ENCODE results near the gene QPCTL.
"Not testable (repeated sequence)": the region's sequence is repeated elsewhere in the genome, so short reads cannot be mapped to it uniquely, and the experiment has no call there.

QPCTL gene

GRCh38 chr19:45677351-45678230 lies 14.9 kb upstream of the QPCTL start:
- TF ChIP-seq CTCF (IDR thresholded peaks at IDR 0.05; ENCODE audit: insufficient read depth, missing control alignments), result no peak
- DNase-seq (ENCODE audit: insufficient read length, low spot score) (no peak), FAIRE-seq (no peak)

DNA sequence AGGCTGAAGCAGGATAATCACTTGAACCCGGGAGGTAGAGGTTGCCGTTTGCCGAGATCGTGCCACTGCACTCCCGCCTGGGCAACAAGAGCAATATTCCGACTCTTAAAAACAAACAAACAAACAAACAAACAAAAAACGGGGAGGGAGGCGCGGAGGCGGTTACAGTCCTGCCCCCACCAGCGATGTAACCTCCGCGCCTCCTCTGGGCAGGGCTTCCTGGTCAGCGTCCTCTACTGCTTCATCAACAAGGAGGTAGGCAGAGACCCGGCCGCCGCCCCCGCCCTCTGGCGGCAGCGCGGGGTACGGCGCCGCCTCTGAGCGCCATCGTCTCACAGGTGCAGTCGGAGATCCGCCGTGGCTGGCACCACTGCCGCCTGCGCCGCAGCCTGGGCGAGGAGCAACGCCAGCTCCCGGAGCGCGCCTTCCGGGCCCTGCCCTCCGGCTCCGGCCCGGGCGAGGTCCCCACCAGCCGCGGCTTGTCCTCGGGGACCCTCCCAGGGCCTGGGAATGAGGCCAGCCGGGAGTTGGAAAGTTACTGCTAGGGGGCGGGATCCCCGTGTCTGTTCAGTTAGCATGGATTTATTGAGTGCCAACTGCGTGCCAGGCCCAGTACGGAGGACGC lies 11.0 kb upstream of the QPCTL start:
- TF ChIP-seq CTCF (IDR thresholded peaks at IDR 0.05; ENCODE audit: insufficient read depth, missing control alignments), result peak; percentile 73
- no peak for FAIRE-seq

DNA sequence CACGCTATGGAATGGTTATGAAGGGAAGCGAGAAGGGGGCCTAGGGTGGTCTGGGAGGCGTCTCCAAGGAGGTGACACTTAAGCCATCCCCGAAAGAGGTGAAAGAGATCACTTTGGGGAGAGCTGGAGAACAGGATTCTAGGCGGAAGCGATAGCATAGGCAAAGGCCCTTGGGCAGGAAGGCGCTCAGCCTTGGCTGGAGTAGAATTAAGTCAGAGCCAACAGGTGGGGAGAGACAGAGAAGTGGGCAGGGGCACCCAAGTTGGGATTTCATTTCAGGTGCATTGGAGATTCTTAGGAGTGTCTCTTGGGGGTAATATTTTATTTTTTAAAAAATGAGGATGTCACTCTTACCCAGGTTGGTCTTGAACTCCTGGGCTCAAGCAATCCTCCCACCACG lies 10.3 kb upstream of the QPCTL start:
- FAIRE-seq, result no peak
- TF ChIP-seq CTCF (IDR thresholded peaks at IDR 0.05; ENCODE audit: insufficient read depth, missing control alignments), result no peak
- no peak for DNase-seq (ENCODE audit: insufficient read length, low spot score)

More for the DNA sequence above, 11.0 kb upstream of the QPCTL start:
- DNase-seq (ENCODE audit: insufficient read length, low spot score), result peak; percentile 89

DNA sequence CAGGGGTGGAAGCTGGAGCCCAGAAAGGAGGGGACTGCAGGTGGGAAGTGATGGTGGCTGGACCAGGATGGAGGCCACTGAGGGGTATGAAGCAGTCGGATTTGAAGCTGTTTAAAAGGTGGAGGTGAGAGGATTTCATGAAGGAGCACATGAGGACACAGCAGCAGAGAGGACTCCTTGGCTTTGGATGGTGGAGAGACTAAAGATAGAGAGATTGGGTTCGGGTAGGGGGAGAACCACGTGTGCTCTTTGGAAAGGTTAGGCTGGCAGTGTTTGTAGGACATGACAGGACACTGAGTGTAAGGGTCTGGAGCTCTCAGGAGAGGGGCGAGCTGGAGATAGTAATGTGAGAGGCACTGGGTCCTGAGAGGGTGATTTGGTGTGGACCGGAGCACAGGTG lies 9.6 kb upstream of the QPCTL start:
- DNase-seq (ENCODE audit: insufficient read length, low spot score), result no peak
- no peak for FAIRE-seq
- no peak for TF ChIP-seq CTCF (IDR thresholded peaks at IDR 0.05; ENCODE audit: insufficient read depth, missing control alignments)

GRCh38 chr19:45685045-45685444 lies 7.4 kb upstream of the QPCTL start:
- DNase-seq (ENCODE audit: insufficient read length, low spot score), result not testable (repeated sequence)

DNA sequence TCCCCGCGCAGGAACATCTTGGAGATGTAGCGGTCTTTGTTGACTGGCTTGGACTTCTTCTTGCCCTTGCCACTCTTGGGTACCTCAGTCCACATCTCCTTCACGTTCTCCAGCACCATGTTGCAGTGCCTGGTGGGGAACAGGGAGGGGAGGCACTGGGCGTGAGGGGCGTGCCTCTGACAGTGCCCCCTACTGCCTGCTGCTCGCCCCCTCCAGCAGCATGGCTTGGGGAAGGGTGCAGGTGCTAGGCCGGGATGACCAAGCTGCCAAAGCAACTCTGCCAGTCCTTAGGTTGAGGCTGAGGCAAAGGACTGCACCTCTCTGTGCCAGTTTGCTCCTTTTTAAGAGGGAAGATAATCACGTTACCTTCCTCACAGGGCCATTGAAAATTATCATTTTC lies 4.9 kb upstream of the QPCTL start:
- FAIRE-seq, result no peak
- no peak for TF ChIP-seq CTCF (IDR thresholded peaks at IDR 0.05; ENCODE audit: insufficient read depth, missing control alignments)
- DNase-seq (ENCODE audit: insufficient read length, low spot score), result no peak

More at GRCh38 chr19:45685045-45685444, 7.4 kb upstream of the QPCTL start:
- FAIRE-seq, result not testable (repeated sequence)

DNA sequence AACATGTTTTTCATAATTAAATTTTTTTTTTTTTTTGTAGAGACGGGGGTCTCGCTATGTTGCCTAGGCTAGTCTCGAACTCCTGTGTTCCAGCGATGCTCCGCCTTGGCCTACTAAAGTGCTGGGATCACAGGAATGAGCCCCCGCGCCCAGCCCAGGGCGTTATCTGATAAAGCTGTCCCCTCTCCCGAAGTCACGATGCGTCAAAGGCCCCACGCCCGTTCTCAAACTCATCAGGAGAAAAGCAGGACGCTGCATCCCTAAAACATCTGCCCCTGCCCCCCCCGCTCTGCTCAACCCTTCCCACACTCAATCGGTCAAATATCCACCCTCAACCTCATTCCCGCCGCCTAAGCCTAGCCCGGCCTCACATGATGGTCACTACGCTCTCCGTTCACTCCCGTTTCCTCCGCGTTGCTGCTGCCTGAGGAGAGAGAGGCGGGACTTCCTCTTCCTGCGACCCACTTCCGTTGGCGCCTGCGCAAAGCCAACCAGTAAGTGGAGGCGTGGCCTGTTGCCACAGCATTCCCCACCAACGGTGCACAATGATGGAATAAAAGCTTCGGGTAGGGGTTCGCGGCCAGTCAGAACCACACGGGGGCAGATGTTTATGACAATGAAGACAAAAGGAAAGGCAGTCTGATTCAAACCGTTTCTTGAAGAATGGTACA lies 815 bp upstream of the QPCTL start, which contains the start of gene SNRPD2:
TSS of gene SNRPD2 (minus strand) at position 438 of the 671 bp plus-strand sequence. CDS start at position 373, 65 bp downstream.
- DNase-seq (ENCODE audit: insufficient read length, low spot score) (peak; percentile 63), FAIRE-seq (no peak)
- TF ChIP-seq CTCF (IDR thresholded peaks at IDR 0.05; ENCODE audit: insufficient read depth, missing control alignments), result no peak

Data from D721Med (cell line).